HG03432 (cell line): ENCODE data around the gene P2RX6.
"Not testable (repeated sequence)": the region's sequence is repeated elsewhere in the genome, so short reads cannot be mapped to it uniquely, and the experiment has no call there.

Experiments used
- ATAC-seq: cut with Tn5 transposase; IDR thresholded peaks from one replicate; pipeline ENCODE4 v1.9.1; 2021; ENCODE audit warnings: mild to moderate bottlenecking, moderate library complexity; ENCODE audit not compliant: unreplicated experiment

P2RX6 gene

DNA sequence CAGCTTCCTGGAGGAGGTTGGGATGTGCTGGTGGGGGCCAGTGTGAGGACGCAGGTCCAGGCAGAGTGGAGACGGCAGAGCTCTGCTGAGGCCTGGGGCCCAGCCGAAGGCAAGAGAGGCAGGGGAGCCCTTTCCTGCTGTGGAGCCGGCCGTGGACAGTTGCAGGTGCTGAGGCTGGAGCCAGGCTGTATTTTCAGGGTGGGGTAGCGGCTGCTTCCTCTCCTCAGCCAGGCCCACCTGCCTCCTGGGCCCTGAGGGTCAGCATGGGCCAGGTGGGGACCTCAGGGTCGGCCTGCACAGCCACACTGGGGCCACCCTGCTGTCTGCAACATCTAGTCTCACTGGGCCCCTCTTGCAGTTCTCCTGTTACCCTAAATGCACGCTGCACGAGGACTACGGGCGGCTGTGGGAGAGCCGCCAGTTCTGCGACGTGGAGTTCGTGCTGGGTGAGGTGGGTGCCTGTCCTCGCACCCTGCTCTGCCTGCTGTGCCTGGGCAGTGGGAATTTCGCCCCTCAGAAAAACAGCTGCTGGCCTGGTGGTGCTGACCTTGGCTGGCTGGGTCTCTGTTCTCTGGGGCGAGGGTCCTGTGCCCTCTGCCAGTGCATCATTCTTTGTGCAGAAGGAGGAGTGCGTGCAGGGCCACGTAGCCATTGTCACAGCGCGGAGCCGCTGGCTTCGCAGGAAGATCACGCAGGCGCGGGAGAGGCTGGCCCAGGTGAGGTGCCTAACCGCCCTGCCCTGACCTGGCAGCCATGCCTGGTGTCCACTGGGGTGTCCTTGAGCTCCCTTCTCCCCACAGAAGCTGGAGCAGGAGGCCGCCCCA, 21.4 kb upstream of the P2RX6 start:
- ATAC-seq = no peak

GRCh38 chr22:20994128-20994901, 20.6 kb upstream of the P2RX6 start:
- ATAC-seq = no peak

DNA sequence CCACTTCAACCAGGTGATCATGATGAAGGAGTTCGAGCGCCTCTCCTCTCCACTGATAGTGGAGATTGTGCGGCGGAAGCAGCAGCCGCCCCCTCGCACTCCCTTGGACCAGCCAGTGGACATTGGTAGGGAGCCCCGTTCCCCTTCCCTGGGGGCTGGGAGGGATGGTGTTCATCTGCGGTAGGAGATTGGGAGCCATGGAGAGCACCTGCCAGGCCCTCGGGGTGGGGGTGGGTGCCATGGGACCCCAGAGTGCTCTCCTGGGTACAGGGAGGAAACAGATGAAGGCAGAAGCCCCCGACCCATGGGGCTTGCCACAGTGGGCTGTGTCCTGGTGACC, 20.1 kb upstream of the P2RX6 start:
- no peak for ATAC-seq

GRCh38 chr22:20995329-20996030, 19.5 kb upstream of the P2RX6 start:
- ATAC-seq = no peak

GRCh38 chr22:20996031-20996410, 18.9 kb upstream of the P2RX6 start:
- ATAC-seq = no peak

DNA sequence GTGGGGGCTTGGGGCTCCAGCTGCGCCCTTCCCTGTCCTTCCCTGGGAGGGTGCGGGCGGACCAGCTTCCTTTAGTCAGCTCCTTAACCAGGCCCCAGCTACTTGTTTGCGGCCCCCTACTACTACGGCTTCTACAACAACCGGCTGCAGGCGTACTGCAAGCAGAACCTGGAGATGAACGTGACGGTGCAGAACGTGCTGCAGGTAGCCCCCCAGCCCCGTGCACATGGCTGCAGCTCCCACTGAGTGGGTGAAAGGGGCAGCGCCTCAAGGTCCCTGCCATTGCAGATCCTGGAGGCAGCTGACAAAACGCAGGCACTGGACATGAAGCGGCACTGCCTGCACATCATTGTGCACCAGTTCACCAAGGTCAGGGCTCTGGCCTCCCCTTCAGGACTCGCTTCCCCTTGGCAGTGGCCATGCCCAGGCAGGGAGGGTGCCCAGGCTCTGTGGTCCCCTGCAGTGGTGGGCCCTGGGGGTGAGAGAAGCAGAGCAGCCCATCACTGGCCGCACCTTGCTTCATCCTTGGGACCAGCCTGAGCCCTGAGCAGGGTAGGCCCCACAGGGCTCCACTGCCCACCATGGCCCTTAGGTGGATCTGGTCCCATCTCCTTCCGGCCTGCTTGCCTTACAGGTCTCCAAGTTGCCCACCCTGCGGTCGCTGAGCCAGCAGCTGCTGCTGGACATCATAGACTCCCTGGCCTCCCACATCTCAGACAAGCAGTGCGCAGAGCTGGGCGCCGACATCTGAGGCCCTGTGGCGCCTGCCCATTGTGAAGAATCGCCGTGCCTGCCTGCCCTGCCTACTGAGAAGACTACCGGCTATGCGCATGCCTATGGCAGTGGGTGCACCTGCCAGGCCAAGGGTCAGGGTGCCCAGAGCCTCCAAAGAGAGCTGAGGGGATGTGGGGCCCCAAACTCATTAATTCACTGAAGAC, 18.1 kb upstream of the P2RX6 start:
- no peak for ATAC-seq

DNA sequence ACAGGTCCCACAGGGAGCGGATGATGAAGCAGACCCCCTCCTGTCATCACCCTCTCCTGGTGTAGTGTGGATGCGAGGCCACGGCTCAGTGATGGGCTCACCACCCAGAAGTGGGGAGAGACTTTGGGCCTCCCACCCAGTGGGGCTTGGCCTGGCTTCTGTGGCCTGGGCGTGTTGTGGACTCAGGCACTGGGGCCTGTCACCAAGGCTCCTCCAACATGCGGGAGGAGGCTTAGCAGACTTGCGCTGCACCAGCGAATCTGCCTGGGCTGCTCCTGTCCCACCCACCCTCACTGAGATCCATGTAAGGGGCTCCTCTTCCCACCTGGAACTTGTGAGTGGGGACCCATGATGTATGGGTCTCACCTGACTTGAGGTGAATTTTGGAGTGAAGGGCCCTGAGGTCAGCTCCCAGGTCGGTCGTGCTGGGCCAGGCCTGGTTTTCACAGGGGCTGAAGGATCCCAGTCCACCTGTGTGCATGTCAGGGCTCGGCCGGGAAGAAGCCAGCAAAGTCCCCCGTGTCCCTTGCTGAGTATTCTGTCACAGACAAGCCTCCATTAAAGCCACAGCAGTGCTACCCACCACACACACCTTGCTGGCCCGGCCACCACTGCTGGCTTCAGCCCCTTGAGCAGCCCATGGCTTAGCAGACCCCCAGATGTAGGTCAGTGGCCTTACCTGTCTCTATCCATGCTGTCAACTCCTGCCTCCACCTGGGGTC, 17.3 kb upstream of the P2RX6 start:
- ATAC-seq = no peak

DNA sequence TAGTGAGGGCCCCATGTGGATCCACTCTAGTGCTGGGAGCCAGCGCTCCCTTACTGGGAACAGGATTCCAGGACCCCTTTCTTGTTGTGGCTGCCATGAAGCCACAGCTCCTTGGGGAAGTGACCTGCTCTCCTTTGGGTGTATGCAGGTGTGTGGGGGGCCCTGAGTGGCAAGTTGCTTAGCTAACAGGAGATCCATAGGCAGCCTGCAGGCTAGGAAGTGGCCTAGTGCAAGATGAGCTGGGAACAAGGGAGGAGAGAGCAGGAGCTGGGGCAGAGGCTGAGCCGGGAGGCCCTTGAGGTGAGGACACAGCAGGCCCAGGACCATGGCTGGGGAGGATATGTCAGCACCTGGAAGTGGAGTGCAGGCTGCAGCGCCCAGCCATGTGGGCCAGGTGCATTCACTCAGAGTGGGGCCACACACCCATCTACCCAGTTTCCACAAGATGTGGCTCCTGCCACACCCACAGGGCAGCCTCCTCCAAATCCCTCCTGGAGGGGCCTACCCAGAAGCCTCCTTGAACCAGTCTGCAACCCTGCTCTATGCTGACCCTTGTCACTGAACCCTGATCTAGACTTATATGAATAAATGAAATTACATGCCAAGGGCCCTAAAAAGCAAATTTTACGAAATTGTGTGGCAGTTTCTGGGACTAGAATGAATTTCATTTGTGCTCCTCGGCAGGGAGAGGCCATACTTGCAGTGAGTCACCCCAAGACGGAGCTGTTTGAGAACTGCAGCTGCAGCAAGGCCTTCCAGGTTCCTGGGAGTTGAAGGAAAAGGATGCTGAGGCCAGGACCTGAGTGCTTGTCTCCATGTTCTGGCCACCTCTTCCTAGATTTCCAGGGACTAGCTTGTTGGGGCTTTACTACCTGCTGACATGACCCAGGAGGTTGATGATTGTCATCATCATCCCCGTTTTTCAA, 16.3 kb upstream of the P2RX6 start:
- no peak for ATAC-seq

DNA sequence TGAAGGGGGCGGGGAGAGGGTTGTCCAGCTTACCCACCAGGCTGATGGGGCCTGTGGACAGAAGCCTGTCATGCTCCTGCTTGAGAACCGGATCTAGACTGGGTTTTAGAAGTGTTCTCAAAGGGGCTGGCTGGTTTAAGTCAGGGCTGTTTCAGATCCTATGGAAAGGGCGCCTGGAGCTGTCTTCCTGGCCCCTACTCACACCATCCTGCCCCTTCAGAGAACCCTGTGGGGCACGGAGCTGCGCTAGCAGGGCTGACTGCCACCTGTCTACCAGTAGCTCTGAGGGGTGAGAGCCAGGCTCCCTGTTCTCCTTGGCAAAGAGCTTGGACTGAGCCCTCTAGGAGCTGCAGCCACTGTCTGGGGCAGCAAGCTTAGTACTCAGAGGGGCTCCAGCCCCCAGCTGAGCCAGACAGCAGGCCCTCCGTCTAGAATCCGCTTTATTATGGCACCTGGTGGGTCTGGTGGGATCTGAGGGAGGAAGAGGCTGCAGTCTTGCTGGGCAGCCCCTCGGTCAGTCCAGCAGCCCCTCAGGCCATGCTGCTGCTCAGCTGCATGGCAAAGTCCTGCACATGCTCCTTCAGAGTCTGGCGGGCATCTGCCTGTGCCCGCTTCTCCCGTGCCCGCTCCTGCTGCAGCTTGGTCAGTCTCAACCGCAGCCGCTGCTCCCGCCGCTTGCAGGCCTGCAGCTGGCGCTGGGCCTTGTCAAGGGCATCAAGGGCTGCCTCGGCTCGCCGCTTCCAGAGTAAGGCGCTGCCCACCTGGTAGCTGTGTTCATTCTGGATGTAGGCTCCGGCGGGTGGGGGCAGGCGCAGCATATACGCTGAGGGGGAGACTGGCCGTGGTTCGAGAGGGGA, 15.4 kb upstream of the P2RX6 start:
- ATAC-seq = no peak

- ATAC-seq = no peak
Observed at GRCh38 chr22:21000207-21000986, 14.6 kb upstream of the P2RX6 start.

DNA sequence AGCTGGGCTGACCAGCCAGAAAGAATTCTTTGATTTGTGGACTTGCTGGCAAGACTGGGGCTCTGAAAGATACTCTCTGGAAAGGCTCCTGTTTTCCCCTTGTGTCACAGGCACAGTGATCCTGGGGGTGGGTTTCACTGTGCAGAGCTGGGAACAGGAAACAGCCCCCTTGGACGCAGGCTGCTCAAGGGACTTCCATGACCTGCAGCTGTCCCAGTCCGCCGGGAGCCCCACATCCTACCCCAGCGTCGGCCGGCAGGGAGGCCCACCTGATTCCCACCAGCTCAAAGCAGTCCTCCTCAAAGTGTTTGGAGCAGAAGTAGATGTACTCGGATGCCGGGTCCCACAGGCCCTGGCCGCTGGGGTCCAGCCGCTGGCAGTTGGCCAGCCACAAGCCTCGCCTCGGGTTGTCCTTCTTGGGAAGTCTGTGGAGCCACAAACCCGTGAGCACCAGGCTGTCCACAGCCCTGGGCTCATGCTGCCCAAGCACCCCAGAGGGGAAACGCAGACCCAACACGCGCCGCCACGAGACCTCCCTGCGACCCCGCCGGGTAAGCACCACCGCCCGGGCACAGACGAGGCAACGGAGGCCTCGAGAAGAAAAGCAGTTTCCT, 13.9 kb upstream of the P2RX6 start:
- ATAC-seq = peak; percentile 8

DNA sequence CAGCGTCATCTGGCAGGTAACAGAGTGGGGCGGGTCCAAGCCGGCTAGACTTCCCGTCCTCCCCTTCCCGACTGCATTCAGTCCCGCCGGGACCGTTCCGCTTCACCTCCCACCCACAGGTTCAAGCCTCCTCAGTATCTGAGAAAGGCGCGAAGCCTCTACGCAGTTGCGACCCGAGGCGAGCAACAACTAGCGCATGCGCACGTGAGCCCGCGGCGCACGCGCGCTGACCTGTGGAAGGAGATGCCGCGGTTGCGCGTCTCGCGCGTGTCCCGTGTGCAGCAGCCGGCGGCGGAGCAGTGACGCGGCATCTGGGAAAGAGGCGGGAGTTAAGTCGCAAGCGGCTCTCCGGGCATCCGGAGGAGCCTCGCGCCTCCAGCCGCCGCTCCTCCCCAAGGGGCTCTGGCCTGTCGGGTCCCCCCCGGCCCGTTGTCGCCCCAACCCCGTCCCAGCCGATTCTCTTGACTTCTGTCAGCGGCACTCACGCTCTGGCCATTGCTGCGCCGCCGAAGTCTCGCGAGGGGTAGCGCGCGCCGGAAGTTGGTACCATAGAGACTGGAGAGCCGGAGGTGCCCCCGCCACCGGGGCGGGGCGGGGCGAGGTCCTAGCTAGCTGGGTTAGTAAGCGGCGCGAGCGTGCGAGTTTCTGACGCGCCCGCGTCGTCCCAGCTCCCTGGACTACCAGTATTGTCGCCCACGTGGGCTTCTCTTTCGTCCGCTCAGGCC, 13.2 kb upstream of the P2RX6 start, which contains the start of gene THAP7:
THAP7 (minus strand) TSS at position 518 of the 725 bp plus-strand sequence; CDS start at position 311, 207 bp downstream.
- ATAC-seq = peak; percentile 86

- ATAC-seq = no peak
Observed at GRCh38 chr22:21003782-21004181, 11.2 kb upstream of the P2RX6 start.

DNA sequence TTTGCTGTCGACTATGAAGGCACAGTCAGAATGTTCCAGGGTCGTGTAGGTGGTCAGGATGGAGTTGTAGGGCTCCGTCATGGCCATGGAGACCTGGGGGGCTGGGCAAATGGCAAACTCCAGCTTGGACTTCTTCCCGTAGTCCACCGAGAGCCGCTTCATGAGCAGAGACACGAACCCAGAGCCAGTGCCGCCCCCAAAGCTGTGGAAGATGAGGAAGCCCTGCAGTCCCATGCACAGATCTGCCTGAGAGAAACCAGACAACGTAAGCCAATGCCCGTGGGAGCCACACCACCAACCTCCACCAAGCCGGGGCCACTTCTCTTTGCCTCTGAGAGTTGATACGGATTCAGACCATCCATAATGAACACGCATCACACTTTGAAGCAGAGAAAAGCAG, 5.8 kb upstream of the P2RX6 start:
- not testable (repeated sequence) for ATAC-seq

- ATAC-seq = no peak
Observed at GRCh38 chr22:21009638-21010425, 5.1 kb upstream of the P2RX6 start.
